PC-9 (cell line): ENCODE results near the gene MB. TPM values are rescaled to one million over a fixed set of nuclear protein-coding genes. Genes with fewer than 3 reads are reported as not detected.

Experiments used
- BruUV-seq: library from RNA; stranded (reverse); fragments of 400-500 nt; replicated peaks from 2 replicates; lab custom pipeline; 2021; lab: Mats Ljungman, UMichigan
- CTCF ChIA-PET: fragments of 300-600 bp; sonication (Branson Sonifier 250); formaldehyde crosslinking; loops from one replicate; lab custom pipeline; 2022; ENCODE audit warnings: antibody characterized with exemption; lab: Charles Lee
- POLR2A ChIA-PET: fragments of 300-600 bp; sonication (Branson Sonifier 250); formaldehyde crosslinking; loops from one replicate; lab custom pipeline; 2022; ENCODE audit warnings: antibody characterized with exemption; ENCODE audit not compliant: unreplicated experiment; lab: Charles Lee
- DNase-seq, 2 experiments: peaks; one replicate each; pipeline versions ENCODE4 v3.0.0 to v3.0.0-alpha.2; 2015 to 2022; ENCODE audit warnings: mixed read lengths in 1 of 2
- H2AFZ ChIP-seq: fragments of 200-600 bp; sonication (generic); 2 replicates; pipeline ENCODE4 v1.8.1; 2017; ENCODE audit warnings: antibody characterized with exemption
- H3F3A ChIP-seq: fragments of 200-600 bp; sonication (generic); 2 replicates; pipeline ENCODE4 v1.8.1; 2017; ENCODE audit warnings: antibody characterized with exemption, mild to moderate bottlenecking, low read depth; ENCODE audit not compliant: insufficient read depth
- H3K27ac ChIP-seq: fragments of 200-600 bp; sonication (generic); 2 replicates; pipeline ENCODE4 v1.6.1; 2016; ENCODE audit warnings: mixed run types
- H3K27me3 ChIP-seq: fragments of 200-600 bp; sonication (generic); 2 replicates; pipeline ENCODE4 v1.6.1; 2016; ENCODE audit warnings: low read depth, mixed run types; ENCODE audit not compliant: insufficient read depth
- H3K36me3 ChIP-seq: fragments of 200-600 bp; sonication (generic); 2 replicates; pipeline ENCODE4 v1.6.1; 2016; ENCODE audit warnings: low read depth, mixed run types
- H3K4me1 ChIP-seq: fragments of 200-600 bp; sonication (generic); replicated peaks from 2 replicates; pipeline ENCODE4 v1.6.1; 2016; ENCODE audit warnings: mixed run types; ENCODE audit not compliant: insufficient read depth
- H3K4me2 ChIP-seq: fragments of 200-600 bp; sonication (generic); 2 replicates; pipeline ENCODE4 v1.6.1; 2017; ENCODE audit warnings: mixed run types
- H3K4me3 ChIP-seq: fragments of 200-600 bp; sonication (generic); 2 replicates; pipeline ENCODE4 v1.6.1; 2016; ENCODE audit warnings: mixed run types
- H3K79me2 ChIP-seq: fragments of 200-600 bp; sonication (generic); 2 replicates; pipeline ENCODE4 v1.6.1; 2017; ENCODE audit warnings: low read depth, mixed run types
- H3K9me2 ChIP-seq: fragments of 200-600 bp; sonication (generic); 2 replicates; pipeline ENCODE4 v1.8.1; 2017; ENCODE audit warnings: mild to moderate bottlenecking; ENCODE audit not compliant: insufficient read depth
- H3K9me3 ChIP-seq: fragments of 200-600 bp; sonication (generic); 2 replicates; pipeline ENCODE4 v1.8.1; 2016; ENCODE audit warnings: low read depth; ENCODE audit not compliant: insufficient read depth
- H4K20me1 ChIP-seq: fragments of 200-600 bp; sonication (generic); 2 replicates; pipeline ENCODE4 v1.8.1; 2017; ENCODE audit not compliant: insufficient read depth
- CTCF ChIP-seq: fragments of 200-600 bp; sonication (generic); conservative IDR thresholded peaks from 2 replicates; pipeline ENCODE4 v1.6.1; 2017; ENCODE audit warnings: mixed run types, antibody characterized with exemption, mild to moderate bottlenecking, moderate library complexity
- EZH2 ChIP-seq: fragments of 200-600 bp; sonication (generic); IDR thresholded peaks from 2 replicates; pipeline ENCODE4 v1.8.0; 2017; ENCODE audit warnings: antibody characterized with exemption, low read depth
- intact Hi-C: fragments of 100-400 bp; cut with micrococcal nuclease; formaldehyde crosslinking; loops from one replicate; pipeline ENCODE4 v1.10.0; 2022; ENCODE audit not compliant: unreplicated experiment
- total RNA-seq: library from RNA; stranded (reverse); gene quantifications from 2 replicates; pipeline ENCODE4 v1.2.3, GENCODE V29; 2021

MB gene
- total RNA-seq, 1 experiment from 2014 or later = 5.0 TPM

- CTCF ChIA-PET = no interaction called here
- no peak for TF ChIP-seq CTCF
- no peak for TF ChIP-seq EZH2
- peaks cover 19% of the 10 kb centered on the region; the same call in 1 of the 2 replicates for H4K20me1 ChIP-seq
These were observed 44.6 kb downstream of the MB start for GRCh38 chr22:35572556-35572955.

GRCh38 chr22:35570686-35571194, 46.4 kb downstream of the MB start:
- ChIA-PET POLR2A (no interaction called here), CTCF (no interaction called here)
- Histone ChIP-seq H2AFZ (no peak overlapping the region), H3K4me2 (no peak overlapping the region), H3K4me3 (no peak overlapping the region), H3K9me2 (no peaks in the 10 kb centered on the region), H3K9me3 (no peaks in the 10 kb centered on the region), H3K79me2 (no peaks in the 10 kb centered on the region), H3K27ac (no peak overlapping the region), H3K36me3 (0 out of 2 replicates have a peak, but pooled peaks cover 4% of the 10 kb centered on the region), H4K20me1 (peaks cover 19% of the 10 kb centered on the region; the same call in 1 of the 2 replicates), H3K4me1 (peaks cover 15% of the 10 kb centered on the region), H3F3A (peaks cover 86% of the 10 kb centered on the region), H3K27me3 (no peaks in the 10 kb centered on the region)
- TF ChIP-seq CTCF (no peak), EZH2 (no peak)
- DNase-seq = no peak
- intact Hi-C loops = no loop called here
- no TSS peak for BruUV-seq

More at GRCh38 chr22:35572556-35572955, 44.6 kb downstream of the MB start:
- no peak for DNase-seq
- Histone ChIP-seq H3K9me2 (no peaks in the 10 kb centered on the region), H2AFZ (no peak overlapping the region), H3K27ac (no peak overlapping the region), H3K79me2 (no peaks in the 10 kb centered on the region), H3F3A (peaks cover 71% of the 10 kb centered on the region), H3K9me3 (no peaks in the 10 kb centered on the region), H3K4me3 (no peak overlapping the region), H3K27me3 (no peaks in the 10 kb centered on the region), H3K4me1 (peaks cover 15% of the 10 kb centered on the region), H3K36me3 (0 out of 2 replicates have a peak, but pooled peaks cover 4% of the 10 kb centered on the region), H3K4me2 (no peak overlapping the region)
- POLR2A ChIA-PET = no interaction called here
- intact Hi-C loops = no loop called here
- BruUV-seq = no TSS peak

- Histone ChIP-seq H3K36me3 (0 out of 2 replicates have a peak, but pooled peaks cover 4% of the 10 kb centered on the region), H3F3A (peaks cover 87% of the 10 kb centered on the region), H3K27ac (peak overlapping the region; percentile 24; the same call in 1 of the 2 replicates), H3K27me3 (no peaks in the 10 kb centered on the region), H3K4me2 (no peak overlapping the region; the same call in 1 of the 2 replicates), H3K79me2 (no peaks in the 10 kb centered on the region), H3K4me3 (no peak overlapping the region), H3K9me2 (no peaks in the 10 kb centered on the region), H2AFZ (no peak overlapping the region), H3K9me3 (no peaks in the 10 kb centered on the region), H4K20me1 (peaks cover 19% of the 10 kb centered on the region; the same call in 1 of the 2 replicates), H3K4me1 (peaks cover 15% of the 10 kb centered on the region)
- no peak for DNase-seq
- no TSS peak for BruUV-seq
- no peak for TF ChIP-seq CTCF
- TF ChIP-seq EZH2 = no peak
- CTCF ChIA-PET = no interaction called here
- POLR2A ChIA-PET = no interaction called here
- intact Hi-C loops = loop anchor here (2.0 to 10.0 kb wide), 2 partner anchors 29 to 75 kb away; partner anchors contain the start of gene RASD2
These were observed 47.2 kb downstream of the MB start for GRCh38 chr22:35569916-35570315.
